Upper lobe of right lung (tissue), 1 donor: ENCODE data around the gene PCTP. TPM values are rescaled to one million over a fixed set of nuclear protein-coding genes. Genes with fewer than 3 reads are reported as not detected.

Experiments
- ATAC-seq: fragments of 200-7000 bp; cut with Tn5 transposase; one replicate; pipeline ENCODE4 v1.9.1; 2020; ENCODE audit warnings: mild to moderate bottlenecking, moderate library complexity
- DNase-seq: peaks from one replicate; pipeline ENCODE4 v3.0.0-alpha.2; 2020
- H3K27ac ChIP-seq: fragments of 200-600 bp; one replicate; pipeline ENCODE4 v1.8.0; 2022
- H3K27me3 ChIP-seq: fragments of 200-600 bp; one replicate; pipeline ENCODE4 v1.8.0; 2022; ENCODE audit warnings: mild to moderate bottlenecking
- H3K36me3 ChIP-seq: fragments of 200-600 bp; one replicate; pipeline ENCODE4 v1.8.0; 2022
- H3K4me1 ChIP-seq: fragments of 200-600 bp; one replicate; pipeline ENCODE4 v1.8.0; 2022
- H3K4me3 ChIP-seq: fragments of 200-600 bp; one replicate; pipeline ENCODE4 v1.8.0; 2022; ENCODE audit warnings: mild to moderate bottlenecking
- H3K9me3 ChIP-seq: fragments of 200-600 bp; one replicate; pipeline ENCODE4 v1.8.0; 2022
- CTCF ChIP-seq: fragments of 200-600 bp; IDR thresholded peaks from one replicate; pipeline ENCODE4 v1.8.0; 2022; ENCODE audit warnings: antibody characterized with exemption
- intact Hi-C: fragments of 100-400 bp; cut with DNase I; formaldehyde crosslinking; loops from one replicate; pipeline ENCODE4 v1.11.0; 2022
- total RNA-seq: library from RNA; stranded (reverse); fragmentation: NEBNext Ultra II Directional; extraction: Animal tissue kit (Norgen Biotek cat#: 25700); gene quantifications from one replicate; pipeline ENCODE4 v1.2.1, GENCODE V29; 2021
- donor health status: DM: no; HTN: yes; CAD: no; lungs with severe emphysema.

Gene PCTP
- total RNA-seq, 1 donor from 2014 or later, result 24.7 TPM

DNA sequence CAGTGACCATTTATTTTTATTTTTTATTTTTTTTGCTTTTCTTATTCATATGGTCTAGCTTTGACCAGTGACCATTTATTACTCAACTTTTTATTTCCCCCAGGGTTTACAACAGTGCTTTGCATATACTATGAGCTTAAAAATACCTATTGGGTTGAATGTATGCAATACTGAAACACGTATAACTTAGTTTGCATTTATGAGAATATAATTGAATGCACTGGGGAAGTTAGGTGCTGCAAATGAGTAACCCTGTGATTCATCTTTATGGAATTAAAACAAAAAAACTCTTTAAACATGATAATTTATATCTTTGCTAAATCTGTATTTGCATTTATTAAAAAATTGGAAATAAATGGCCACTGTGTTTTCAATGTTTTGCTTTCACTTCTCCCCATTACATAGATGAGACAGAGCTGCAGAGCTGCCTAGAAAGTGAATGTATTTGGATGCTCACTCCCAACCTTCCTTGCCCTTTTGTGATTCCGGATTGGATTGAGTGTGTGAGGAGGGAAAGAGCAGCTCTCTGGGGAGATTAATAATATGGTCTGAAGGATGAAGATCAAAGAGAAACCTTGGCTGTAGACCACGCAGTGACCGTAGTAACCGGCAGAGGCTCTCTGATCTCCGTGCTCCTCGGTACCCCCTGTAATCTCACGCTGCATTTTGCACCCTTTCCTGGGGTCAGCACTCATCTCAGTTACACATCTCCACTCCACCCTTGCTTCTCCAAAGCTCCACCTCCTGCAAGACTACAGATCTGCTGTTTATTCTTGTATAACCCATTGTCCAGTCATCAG is 42.5 kb upstream of the PCTP start:
- ATAC-seq (no peak), DNase-seq (no peak)
- Histone ChIP-seq H3K4me3 (no peak overlapping the region), H3K4me1 (no peaks in the 10 kb centered on the region), H3K27me3 (no peaks in the 10 kb centered on the region), H3K36me3 (no peaks in the 10 kb centered on the region), H3K27ac (no peak overlapping the region), H3K9me3 (no peaks in the 10 kb centered on the region)
- no peak for TF ChIP-seq CTCF
- intact Hi-C loops, result no loop called here

- H3K4me3 ChIP-seq, result no peak overlapping the region
Observed at GRCh38 chr17:55709440-55709839, 41.4 kb upstream of the PCTP start.

GRCh38 chr17:55709984-55710383 is 40.9 kb upstream of the PCTP start:
- Histone ChIP-seq H3K36me3 (no peaks in the 10 kb centered on the region), H3K4me3 (no peak overlapping the region), H3K9me3 (no peaks in the 10 kb centered on the region), H3K27ac (no peak overlapping the region), H3K4me1 (no peaks in the 10 kb centered on the region), H3K27me3 (no peaks in the 10 kb centered on the region)
- no peak for TF ChIP-seq CTCF
- intact Hi-C loops, result loop anchor here (10.0 kb wide), 1 partner anchor 185 kb away; no protein-coding TSS in a partner anchor
- DNase-seq (no peak), ATAC-seq (no peak)

More at GRCh38 chr17:55709440-55709839, 41.4 kb upstream of the PCTP start:
- ATAC-seq (no peak), DNase-seq (no peak)
- no peak for TF ChIP-seq CTCF
- no peaks in the 10 kb centered on the region for H3K27me3 ChIP-seq
- intact Hi-C loops, result no loop called here
- no peaks in the 10 kb centered on the region for H3K4me1 ChIP-seq
- no peak overlapping the region for H3K27ac ChIP-seq
- H3K9me3 ChIP-seq, result no peaks in the 10 kb centered on the region
- H3K36me3 ChIP-seq, result no peaks in the 10 kb centered on the region

DNA sequence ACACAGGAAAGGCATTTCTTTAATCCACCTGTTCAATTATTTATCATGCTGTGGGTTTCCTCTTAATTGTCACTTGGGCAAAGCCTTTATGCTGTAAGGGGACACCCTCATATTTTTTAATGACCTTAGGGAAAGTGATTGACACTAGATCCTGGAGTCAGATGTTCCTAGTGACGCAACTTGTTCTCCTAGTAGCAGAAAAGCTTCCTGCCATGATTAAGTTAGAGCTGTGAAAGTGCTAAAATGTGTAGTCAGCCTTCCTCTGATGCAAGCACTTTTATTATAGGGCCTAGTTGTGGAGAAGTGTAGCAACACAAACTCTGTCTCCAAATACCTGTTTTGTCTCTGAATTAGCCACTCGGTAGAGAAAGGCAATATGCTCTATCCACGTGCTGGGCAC is 40.4 kb upstream of the PCTP start:
- DNase-seq (no peak), ATAC-seq (peak; percentile 32)
- Histone ChIP-seq H3K36me3 (no peaks in the 10 kb centered on the region), H3K4me3 (no peak overlapping the region), H3K9me3 (no peaks in the 10 kb centered on the region), H3K27me3 (no peaks in the 10 kb centered on the region), H3K4me1 (no peaks in the 10 kb centered on the region), H3K27ac (no peak overlapping the region)
- intact Hi-C loops, result loop anchor here (10.0 kb wide), 1 partner anchor 186 kb away; no protein-coding TSS in a partner anchor
- TF ChIP-seq CTCF, result no peak

GRCh38 chr17:55710829-55711496 is 39.9 kb upstream of the PCTP start:
- H3K4me1 ChIP-seq, result no peaks in the 10 kb centered on the region
- DNase-seq (no peak), ATAC-seq (no peak)
- no peaks in the 10 kb centered on the region for H3K36me3 ChIP-seq
- H3K27ac ChIP-seq, result no peak overlapping the region
- H3K9me3 ChIP-seq, result no peaks in the 10 kb centered on the region
- TF ChIP-seq CTCF, result no peak
- H3K27me3 ChIP-seq, result no peaks in the 10 kb centered on the region
- H3K4me3 ChIP-seq, result no peak overlapping the region
- intact Hi-C loops, result loop anchor here (10.0 kb wide), 1 partner anchor 186 kb away; no protein-coding TSS in a partner anchor
